Progenitor cell of endocrine pancreas (in vitro differentiated cells): Measurements from ENCODE around the gene CHST5. TPM values are rescaled to one million over a fixed set of nuclear protein-coding genes. Genes with fewer than 3 reads are reported as not detected.
"Not testable (repeated sequence)": the region's sequence is repeated elsewhere in the genome, so short reads cannot be mapped to it uniquely, and the experiment has no call there.

Experiments
- DNase-seq: peaks from one replicate; pipeline ENCODE4 v3.0.0; 2021; ENCODE audit warnings: low spot score; ENCODE audit not compliant: unreplicated experiment
- H3K27ac Mint-ChIP-seq: 2 replicates; pipeline ENCODE4 v1.8.0; 2021; ENCODE audit warnings: mild to moderate bottlenecking, moderate library complexity, mixed read lengths
- H3K27me3 Mint-ChIP-seq: 2 replicates; pipeline ENCODE4 v1.8.0; 2021; ENCODE audit warnings: mixed read lengths
- H3K36me3 Mint-ChIP-seq: 2 replicates; pipeline ENCODE4 v1.8.0; 2022; ENCODE audit warnings: mixed read lengths; ENCODE audit not compliant: insufficient read depth
- H3K4me1 Mint-ChIP-seq: 2 replicates; pipeline ENCODE4 v1.8.0; 2021; ENCODE audit warnings: low read depth, mixed read lengths
- H3K4me3 Mint-ChIP-seq: 2 replicates; pipeline ENCODE4 v1.8.0; 2021; ENCODE audit warnings: low read depth, mild to moderate bottlenecking, moderate library complexity, mixed read lengths
- H3K9me3 Mint-ChIP-seq: 2 replicates; pipeline ENCODE4 v1.8.0; 2021; ENCODE audit warnings: low read depth, mixed read lengths
- CTCF ChIP-seq: fragments of 200-600 bp; sonication (generic); IDR thresholded peaks from one replicate; pipeline ENCODE4 v1.5.0; 2021; ENCODE audit warnings: antibody characterized with exemption, mild to moderate bottlenecking; ENCODE audit not compliant: unreplicated experiment
- total RNA-seq: library from RNA; stranded (reverse); gene quantifications from 2 replicates; pipeline ENCODE4 v1.2.1, GENCODE V29; 2021

Gene CHST5
- total RNA-seq, 1 donor from 2014 or later = 0.93 TPM

GRCh38 chr16:75529959-75530358 is 5.9 kb downstream of the CHST5 start:
- no peak for TF ChIP-seq CTCF
- no peak for DNase-seq
- H3K27me3 Mint-ChIP-seq = peaks cover 2% of the 10 kb centered on the region
- H3K4me1 Mint-ChIP-seq = peaks cover 2% of the 10 kb centered on the region
- peaks cover 1% of the 10 kb centered on the region for H3K36me3 Mint-ChIP-seq
- no peaks in the 10 kb centered on the region for H3K9me3 Mint-ChIP-seq
- H3K4me3 Mint-ChIP-seq = no peak overlapping the region
- H3K27ac Mint-ChIP-seq = no peak overlapping the region

GRCh38 chr16:75529056-75529905 is 6.6 kb downstream of the CHST5 start:
- Mint-ChIP-seq H3K4me1 (peaks cover 2% of the 10 kb centered on the region), H3K27ac (no peak overlapping the region), H3K9me3 (no peaks in the 10 kb centered on the region), H3K27me3 (peaks cover 2% of the 10 kb centered on the region), H3K4me3 (no peak overlapping the region), H3K36me3 (peaks cover 1% of the 10 kb centered on the region)
- DNase-seq = no peak
- no peak for TF ChIP-seq CTCF

- Mint-ChIP-seq H3K36me3 (peaks cover 1% of the 10 kb centered on the region), H3K27ac (peak overlapping the region; percentile 37), H3K9me3 (no peaks in the 10 kb centered on the region), H3K4me1 (peaks cover 2% of the 10 kb centered on the region), H3K4me3 (no peak overlapping the region), H3K27me3 (peaks cover 2% of the 10 kb centered on the region)
- DNase-seq = no peak
- no peak for TF ChIP-seq CTCF
These were observed 8.0 kb downstream of the CHST5 start for GRCh38 chr16:75527825-75528299.

- H3K27ac Mint-ChIP-seq = peak overlapping the region; percentile 37
- no peak for TF ChIP-seq CTCF
- peaks cover 1% of the 10 kb centered on the region for H3K36me3 Mint-ChIP-seq
- no peaks in the 10 kb centered on the region for H3K27me3 Mint-ChIP-seq
- no peaks in the 10 kb centered on the region for H3K9me3 Mint-ChIP-seq
- peaks cover 2% of the 10 kb centered on the region for H3K4me1 Mint-ChIP-seq
- DNase-seq = no peak
- H3K4me3 Mint-ChIP-seq = no peak overlapping the region
These were observed 9.7 kb downstream of the CHST5 start for GRCh38 chr16:75526032-75526790.

GRCh38 chr16:75519175-75519574 is 16.7 kb downstream of the CHST5 start:
- H3K4me3 Mint-ChIP-seq = no peak overlapping the region
- peaks cover 9% of the 10 kb centered on the region for H3K4me1 Mint-ChIP-seq
- no peaks in the 10 kb centered on the region for H3K9me3 Mint-ChIP-seq
- no peak overlapping the region for H3K27ac Mint-ChIP-seq
- DNase-seq = no peak
- no peaks in the 10 kb centered on the region for H3K36me3 Mint-ChIP-seq
- H3K27me3 Mint-ChIP-seq = no peaks in the 10 kb centered on the region
- TF ChIP-seq CTCF = no peak

GRCh38 chr16:75516189-75516966 is 19.5 kb downstream of the CHST5 start:
- not testable (repeated sequence) for H3K36me3 Mint-ChIP-seq

More at GRCh38 chr16:75516189-75516966, 19.5 kb downstream of the CHST5 start:
- Mint-ChIP-seq H3K27ac (peak overlapping the region; percentile 95), H3K4me3 (peak overlapping the region; percentile 80)
- not testable (repeated sequence) for H3K4me1 Mint-ChIP-seq, H3K9me3 Mint-ChIP-seq, H3K27me3 Mint-ChIP-seq
- peak; percentile 25 for DNase-seq
